ENCODE measurements around the gene SYCE1L.

- TF ChIP-seq CTCF (conservative IDR thresholded peaks at IDR 0.05; ENCODE audit: low read depth, low read length) (no peak), EZH2 (IDR thresholded peaks at IDR 0.05; ENCODE audit: borderline replicate concordance, low read depth, low read length, poor library complexity, severe bottlenecking) (no peak)
These were observed 7.8 kb upstream of the SYCE1L start for GRCh38 chr16:77191259-77191969.
